NCI-H2081 treated with DMSO at 0.1 percent for 48 hours (cell line): Measurements from ENCODE around the gene TOP2B.

Source experiments
- DNase-seq: peaks from one replicate; lab custom pipeline; 2025; lab: John Stamatoyannopoulos, UW

Gene TOP2B

DNA sequence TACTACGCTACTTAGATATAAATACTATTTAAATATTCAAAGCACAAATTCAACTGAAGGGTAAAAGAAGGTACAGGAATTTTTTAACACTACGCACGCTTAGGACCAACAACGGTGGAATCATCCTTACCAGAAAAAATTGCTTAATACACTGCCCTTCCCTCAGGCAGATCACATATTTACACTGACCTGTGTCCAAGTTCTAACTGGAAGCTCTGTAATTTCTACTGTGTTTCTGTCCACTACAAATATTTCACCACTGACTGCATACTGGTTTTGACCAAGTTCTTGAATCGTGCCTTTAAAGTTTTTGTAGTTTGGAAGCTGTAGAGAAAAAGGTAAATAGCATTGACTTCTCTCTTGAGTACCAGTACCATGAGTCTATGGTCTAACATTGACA is 44.2 kb downstream of the TOP2B start:
- no peak for DNase-seq

DNA sequence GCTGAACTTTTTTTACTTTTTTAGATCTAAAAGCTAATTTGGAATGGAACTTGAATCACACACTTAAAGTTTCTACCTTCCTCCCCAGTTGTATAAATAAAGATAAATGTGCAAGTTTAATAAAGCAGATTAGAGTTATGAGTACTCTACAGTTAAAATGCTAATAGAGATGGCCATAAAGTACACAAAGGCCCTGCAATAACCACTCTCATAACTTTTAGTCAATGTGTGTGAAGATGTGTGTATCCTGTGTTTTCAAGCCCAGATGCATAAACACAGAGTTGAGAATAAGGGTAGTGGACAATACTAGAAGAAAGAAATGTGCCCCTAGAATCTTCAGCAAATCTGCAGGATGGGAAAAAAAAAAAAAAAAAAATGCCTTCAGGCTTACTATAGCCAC is 45.3 kb downstream of the TOP2B start:
- no peak for DNase-seq

DNA sequence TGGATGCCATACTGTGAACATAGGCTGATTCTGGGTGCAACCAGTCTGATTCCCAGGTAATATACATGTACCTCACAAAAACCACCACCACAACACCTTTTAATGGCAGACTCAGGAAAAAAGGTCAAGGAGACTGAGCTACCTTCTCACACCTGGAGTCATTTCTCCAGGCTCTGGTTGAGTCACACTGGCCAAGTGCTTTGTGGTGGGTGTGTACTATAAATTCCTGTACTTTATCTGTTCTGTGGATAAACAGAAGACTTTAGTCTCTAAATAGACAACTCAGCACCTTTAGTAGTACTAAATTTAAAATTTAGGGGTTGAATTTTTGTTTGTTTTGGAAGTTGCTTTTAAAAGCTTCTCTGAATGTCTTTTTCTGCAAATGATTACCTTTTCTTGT is 46.7 kb downstream of the TOP2B start:
- no peak for DNase-seq

DNA sequence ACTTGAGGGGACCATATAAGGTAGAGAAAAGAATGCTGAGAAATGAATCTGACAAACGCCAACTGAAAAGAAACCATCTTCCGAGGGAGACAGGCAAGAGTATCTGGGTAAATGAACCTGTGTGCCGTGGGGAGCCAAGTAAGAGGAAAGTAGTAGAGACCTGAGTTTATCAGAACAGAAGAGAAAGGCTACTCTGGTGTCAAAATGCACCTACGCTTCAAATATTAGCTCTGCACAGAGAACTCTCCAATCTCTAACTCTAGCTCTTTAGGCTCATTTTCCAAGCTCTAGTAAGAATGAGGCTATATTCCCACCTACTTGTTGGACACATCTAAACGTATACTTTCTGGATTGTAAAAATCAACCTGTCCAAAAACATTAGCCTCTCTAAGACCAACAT is 53.5 kb downstream of the TOP2B start:
- DNase-seq = no peak

DNA sequence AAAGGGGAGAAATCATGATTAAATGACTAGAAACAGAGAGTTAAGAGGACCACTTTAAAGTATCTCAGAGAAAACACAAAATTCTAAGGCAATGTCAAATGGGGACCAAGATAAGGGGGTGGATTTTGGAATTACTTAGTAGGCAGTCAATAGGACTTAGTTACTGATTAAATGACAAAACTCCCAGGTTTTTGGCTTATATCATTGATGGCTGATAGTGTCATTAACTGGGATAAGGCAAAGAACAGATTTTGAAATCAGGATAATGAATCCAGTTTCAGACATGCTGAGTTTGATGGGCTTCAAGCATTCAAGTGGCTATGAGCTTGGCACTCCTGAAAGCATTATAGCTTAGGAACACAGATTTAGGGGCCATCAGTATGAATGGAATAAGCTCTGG is 53.9 kb downstream of the TOP2B start:
- DNase-seq = no peak

DNA sequence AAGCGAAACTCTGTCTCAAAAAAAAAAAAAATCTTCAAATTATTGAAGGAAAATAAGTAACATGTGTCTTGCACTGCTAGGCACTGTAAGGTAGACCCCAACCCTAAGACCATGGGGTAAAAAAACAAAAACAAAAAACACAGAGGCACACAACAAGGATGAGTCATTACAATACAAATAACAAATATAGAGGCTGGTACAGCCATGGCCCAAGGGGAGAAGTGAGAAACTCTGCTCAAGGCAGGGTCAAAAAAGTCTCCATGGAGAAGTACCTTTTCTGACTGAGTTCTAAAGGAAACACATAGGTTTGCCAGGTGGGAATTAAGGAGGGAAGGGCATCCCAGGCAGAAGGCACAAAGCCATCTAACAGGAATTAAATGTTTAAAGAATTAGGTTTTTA is 54.5 kb downstream of the TOP2B start:
- no peak for DNase-seq

DNA sequence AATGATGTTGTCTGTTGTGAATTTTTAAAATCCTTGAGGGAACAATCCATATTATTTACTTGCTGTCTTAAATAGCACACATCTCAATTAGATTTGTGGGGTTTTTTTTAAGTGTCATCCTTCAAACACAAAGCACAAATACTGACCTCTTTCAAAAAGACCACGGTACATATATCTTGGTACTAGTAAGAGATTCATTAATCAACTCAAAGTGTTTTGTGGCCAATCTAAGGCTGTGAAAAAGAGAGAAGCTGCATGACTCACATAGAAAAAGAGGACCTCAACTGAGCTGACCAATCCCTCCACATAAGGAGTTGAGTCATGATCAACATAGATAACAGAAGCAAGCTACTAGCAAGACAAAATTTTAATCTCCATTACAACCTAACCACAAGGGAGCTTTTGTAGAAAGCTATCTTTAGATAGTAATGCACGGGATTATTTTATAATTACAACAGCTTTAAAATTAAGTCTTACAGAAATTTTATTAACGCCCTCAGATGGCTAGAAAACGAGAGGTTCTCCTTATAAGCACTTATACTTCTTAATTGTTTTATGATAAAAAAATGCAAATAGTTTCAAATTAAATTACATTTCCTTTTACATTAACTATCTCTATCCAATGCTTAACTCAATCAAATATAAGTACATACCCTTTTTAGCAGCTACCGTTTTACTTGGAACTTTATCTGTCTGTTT is 60.5 kb downstream of the TOP2B start:
- no peak for DNase-seq

DNA sequence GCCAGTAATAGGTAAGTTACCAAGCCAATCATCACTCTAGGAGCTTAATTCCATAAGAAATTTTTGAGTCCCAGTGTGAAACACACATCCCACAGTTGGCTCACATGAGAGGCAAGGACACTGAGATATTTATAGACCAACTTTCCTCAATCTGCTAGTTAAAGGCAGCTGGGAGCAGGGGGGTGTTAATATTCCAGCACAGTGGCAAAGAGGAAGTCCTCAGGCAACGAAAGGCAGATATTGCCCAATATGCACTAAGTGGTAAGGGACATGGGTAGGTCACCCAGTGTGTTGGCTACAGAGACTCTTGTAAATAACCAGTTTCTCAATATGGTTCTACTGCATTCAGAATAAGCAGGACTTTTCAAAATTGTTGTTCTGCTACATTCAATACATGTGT is 61.0 kb downstream of the TOP2B start:
- DNase-seq = no peak

DNA sequence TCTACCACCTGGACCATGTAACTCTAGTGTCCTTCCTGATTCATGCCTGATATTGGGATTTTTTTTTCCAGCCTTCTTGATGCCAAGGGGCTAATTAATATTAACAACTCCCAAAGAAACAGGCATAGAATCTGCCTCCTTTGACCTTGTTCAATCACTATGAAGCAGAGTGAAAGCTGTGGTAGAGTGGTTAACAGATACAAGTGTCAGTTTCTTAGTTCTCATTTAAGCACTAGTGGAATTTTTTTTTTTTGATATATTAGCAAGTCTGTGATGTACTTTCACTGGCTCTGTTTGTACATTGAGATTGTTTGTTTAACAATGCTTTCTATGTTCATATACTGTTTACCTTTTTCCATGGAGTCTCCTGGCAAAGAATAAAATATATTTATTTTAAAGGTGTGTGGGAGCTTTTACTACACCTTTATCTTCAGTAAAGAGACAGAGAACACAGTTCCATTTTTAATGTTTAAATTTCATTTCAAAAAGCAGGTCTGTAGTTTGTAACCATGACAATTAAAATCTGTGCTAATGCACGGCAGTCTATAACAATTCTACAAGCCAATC is 67.1 kb downstream of the TOP2B start:
- no peak for DNase-seq

DNA sequence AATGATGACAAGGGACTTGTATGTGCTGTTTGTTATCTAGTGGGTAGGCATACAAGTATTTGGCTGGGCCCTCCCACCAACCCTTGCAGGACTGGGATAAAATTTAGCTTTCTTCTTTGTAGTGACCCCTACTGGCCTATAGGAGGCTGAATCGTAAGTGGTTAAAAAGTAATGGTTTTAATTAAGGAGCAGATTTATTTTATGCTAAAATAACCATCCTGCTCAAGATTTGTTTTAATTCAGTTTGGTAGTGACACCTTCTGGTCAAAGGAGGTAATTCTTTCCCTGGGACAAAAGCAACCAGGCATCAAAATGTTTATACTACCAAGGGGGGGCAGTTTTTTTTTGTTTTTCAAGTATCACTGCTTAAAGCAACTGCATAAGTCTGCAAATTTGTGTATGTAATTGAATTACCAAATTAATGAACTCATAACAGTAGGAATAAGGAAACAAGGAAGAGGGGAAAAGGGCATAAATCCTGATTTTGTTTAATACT is 70.7 kb downstream of the TOP2B start:
- DNase-seq = peak; percentile 22

DNA sequence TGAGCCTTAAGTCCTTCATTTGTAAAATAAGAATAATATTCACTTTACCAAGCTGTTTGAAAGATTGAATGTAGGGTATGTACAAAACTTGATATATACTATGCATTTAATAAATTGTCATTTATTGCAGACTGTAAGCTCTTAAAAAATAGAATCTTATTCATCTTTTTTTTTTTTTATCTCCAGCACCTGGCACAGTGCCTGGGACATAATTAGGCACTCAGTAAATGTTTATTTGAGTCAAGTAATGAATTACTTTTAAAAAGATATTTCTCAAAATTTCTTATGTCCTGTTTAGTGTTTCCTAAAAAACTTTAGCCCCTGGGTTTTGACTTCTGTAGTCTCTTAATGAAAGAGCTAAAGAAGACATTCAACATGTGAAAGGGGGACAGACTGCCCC is 71.7 kb downstream of the TOP2B start:
- DNase-seq = no peak

DNA sequence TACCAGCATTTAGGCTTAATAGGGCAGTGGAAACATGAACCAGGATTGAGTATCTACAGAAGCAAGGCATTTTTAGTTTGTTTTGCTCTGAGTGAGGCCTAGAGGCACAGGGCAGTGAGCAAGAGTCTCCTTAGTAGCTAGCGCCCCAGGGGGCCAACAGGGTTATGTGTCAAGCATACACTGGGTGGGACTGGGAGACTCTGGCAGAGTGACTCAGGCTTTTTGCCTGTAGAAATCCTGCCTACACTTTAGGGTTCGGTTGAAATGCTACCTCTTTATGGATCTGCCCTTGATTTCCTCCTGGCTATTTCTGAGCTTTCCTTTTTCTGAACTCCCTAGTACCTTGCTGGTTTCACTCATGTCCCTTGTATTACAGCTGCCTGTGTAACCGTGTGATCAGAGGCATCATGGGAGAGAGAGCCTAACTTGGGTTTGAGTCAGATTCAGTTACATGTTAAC is 72.2 kb downstream of the TOP2B start:
- DNase-seq = no peak

DNA sequence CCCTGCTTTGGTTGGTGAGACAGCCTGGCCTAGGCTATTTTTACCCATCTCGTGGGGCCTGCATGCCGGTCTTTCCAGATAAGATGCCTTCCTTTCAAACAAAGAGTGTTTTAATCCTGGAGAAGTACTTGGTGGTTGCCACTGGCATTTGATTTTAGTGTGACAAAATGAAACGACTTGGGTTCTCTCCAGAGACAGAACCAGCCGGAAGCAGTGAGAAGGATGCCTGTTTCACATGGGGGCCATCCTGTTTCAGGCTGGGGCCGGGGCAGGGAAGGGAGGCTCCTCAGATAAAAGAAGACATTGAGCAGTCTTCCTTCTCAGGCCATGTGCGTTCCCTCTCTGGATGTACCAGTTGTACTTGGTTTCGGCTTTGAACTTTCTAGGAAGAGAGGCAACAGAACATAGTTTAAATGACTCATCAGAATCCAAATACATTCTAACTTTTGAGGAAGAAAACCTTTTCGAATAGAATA is 74.9 kb downstream of the TOP2B start:
- no peak for DNase-seq

DNA sequence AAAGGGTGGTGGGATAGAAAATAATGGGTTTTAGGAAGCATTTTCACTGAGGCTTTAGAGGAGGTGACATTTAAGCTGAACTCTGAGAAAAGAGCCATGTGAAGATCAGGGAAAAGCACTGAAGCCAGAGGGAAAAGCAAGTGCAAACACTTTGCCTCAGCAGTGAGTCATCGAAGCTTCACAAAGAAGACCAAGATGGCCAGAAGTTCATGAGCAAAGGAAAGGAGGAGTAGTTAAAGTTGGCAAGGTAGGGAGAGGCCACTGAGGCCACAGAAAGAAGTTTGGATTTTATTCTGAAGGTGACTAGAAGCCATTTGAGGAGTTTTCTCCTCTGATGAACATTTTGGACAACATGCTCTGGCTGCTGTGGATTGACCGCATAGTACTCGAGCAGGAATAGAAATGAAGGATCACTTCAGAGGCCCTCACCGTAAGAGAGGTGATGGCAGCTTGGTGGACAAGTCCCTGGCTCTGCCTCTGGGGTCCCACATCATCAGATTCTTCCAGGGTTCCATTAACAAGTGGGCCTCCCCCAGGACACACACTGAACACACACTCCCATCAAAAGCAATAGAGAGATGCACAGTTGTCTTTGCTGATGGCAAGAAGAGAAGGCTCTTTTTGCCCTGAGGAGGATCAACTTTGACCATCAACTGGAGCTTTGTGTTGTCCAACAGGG is 75.5 kb downstream of the TOP2B start:
- no peak for DNase-seq

DNA sequence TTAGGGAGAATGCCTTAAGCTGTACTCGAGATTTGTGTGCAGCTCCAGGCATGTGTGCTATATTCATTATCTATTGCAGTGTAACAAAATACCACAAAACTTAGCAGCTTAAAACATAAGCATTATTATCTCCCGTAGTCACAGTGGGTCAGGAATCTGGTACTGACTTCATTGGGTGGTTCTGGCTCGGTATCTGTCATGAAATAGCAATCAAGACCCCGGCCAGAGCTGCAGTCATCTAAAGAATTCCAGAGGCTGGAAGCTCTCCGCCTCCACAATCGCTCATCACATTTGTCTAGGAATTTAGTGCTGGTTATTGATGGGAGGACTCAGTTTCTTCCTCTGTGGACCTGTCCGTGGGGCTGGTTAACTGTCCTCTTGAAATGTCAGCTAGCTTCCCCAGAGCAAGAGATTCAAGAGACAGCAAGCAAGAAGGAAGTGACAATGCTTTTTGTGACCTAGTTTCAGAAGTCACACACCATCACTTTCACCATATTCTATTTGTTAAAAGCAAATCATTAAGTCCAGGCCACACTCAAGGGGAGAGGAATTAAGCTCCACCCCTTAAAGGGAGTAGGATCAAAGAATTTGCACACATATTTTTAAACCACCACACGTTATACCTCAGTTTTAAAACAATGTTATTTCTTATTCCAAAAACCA is 76.1 kb downstream of the TOP2B start:
- DNase-seq = no peak

DNA sequence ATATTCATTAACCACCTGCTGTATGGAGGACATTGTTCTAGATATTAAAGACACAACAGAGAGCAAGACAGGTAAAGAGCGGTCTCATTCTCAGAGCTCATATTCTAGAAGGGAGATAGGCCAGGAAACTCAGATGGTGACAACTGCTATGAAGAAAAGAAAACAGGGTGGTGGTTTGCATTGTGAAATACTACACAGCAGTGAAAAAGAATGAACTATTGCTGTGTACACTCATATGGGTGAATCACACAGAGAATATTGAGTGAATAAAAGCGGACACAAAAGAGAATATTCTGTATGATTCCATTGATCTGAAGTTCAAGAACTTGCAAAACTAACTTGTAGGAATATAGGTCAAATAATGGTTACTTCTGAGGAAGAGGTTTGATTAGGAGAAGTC is 76.7 kb downstream of the TOP2B start:
- no peak for DNase-seq

DNA sequence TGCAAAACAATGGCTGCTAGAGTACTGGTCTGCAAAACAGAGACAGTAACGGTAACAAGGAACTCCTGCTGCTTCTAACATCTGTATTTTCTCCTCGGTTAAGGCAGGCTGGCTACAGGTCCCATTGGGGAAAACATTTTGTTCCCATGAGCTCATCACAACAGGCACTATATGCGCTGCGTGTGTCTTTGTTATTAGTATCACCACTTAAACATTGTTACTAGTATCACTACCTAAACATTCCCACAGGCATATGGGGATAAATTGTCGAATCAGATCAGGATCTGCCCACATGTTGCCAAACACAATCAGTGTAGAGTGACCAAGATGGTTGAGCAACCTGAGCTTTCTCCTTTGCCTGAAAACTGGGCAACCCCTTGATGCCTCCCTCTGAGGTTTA is 77.2 kb downstream of the TOP2B start:
- no peak for DNase-seq

DNA sequence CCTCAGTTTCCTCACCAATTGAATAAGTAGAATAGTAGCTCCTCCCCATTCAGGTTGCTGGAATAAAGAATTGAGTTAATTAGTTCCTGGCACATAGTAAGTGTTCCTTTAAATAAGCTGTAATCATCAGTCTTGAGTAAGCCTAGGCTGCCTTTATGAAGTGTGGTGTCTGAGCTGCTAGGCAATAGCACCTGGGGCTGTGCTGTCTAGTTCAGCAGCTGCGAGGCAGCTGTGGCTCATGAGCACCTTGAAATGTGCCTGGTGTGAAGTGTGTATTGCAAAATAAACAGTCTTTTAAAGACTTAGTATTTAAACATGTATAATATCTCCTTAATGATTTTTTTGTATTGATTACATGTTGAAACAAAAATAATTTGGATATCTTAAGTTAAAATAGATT is 77.6 kb downstream of the TOP2B start:
- DNase-seq = no peak

DNA sequence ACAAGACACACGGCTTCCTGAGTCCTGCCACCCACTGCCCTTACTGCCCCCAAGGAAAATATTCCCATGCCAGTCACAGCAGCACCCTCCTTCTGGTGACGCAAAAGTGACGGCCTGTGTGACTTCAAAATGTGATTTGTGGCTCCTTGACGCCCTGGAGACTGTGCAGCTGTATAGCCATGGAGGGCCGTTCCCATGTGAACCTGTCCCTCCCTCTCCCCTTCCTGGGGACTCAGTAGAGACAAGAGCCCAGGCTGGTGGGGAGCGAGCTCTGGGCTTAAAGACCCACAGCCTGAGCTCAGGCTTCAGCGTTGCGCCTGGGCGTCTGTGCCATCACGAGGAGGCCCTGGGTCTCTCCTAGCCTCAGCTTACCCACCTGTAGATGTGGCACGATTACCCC is 78.2 kb downstream of the TOP2B start:
- no peak for DNase-seq

DNA sequence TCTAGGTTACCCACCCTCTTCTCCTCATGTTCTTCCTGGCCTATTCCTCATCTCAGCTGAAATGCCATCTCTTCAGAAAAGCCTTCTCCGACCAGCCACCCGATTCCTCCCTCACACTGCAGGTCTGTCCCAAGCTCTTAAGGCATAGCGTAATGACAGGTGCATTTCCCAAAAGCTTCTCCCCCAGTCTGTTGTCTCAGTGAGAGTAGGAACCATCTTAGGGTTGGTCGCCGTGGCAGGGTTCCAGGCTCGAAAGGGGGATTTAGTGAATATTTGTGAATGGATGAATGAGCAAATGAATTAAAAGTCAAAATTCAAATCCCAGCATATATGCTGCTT is 78.6 kb downstream of the TOP2B start:
- DNase-seq = no peak

DNA sequence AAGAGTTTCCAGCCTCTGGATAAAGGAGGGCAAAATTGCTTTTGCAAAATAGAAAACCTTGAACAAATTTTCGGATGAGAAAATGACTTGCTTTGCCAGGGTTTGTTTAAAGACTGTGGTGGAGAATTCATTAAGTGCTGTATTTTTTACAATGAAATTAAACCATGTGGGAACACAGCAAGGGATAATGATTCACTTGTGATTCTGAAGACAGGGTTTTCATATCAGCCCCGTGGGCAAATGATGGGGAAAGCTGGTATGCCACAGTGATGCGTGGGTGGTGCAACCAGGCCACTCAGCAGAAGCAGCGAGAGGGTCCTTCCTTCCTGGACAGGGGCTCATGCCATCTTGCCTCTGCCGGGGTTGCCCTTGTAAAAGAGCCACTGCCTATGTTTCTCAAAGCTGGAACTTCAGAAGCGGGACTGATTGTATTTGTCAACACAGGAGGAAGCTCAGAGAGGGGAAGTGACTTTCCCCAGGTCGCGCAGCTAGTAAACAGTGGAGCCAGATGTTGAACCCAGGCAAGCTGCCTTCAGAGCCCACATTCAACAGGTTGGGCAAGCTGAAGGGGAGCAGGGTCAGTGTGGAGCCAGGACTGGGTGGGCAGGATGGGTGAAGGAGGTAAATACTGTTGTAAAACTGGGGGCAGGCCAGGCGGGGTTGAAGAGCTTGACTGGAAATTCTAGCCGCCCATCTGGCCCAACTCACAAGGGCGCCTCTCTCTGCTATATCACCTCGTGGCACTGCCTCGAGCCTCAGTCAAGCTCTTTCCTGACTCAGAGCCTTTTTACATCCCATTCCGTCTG is 79.1 kb downstream of the TOP2B start:
- DNase-seq = no peak
